Hepatocyte (in vitro differentiated cells): Measurements from ENCODE around the gene PHLDB2.

Experiments used
- EZH2 ChIP-seq: fragments of 200-600 bp; sonication (generic); IDR thresholded peaks from 2 replicates; pipeline ENCODE4 v1.6.1; 2016; ENCODE audit warnings: antibody characterized with exemption, mild to moderate bottlenecking, borderline replicate concordance
- EZH2phosphoT487 ChIP-seq: fragments of 200-600 bp; sonication (generic); IDR thresholded peaks from one replicate; pipeline ENCODE4 v1.6.1; 2018; ENCODE audit warnings: antibody characterized with exemption, mild to moderate bottlenecking, low read depth, moderate library complexity; ENCODE audit not compliant: unreplicated experiment, severe bottlenecking
- TF ChIP-seq, protein P1 (sequence below): fragments of 200-600 bp; sonication (generic); IDR thresholded peaks from 2 replicates; pipeline ENCODE4 v1.5.1; 2016; ENCODE audit warnings: antibody characterized with exemption, mild to moderate bottlenecking; ENCODE audit not compliant: poor library complexity

DNA sequence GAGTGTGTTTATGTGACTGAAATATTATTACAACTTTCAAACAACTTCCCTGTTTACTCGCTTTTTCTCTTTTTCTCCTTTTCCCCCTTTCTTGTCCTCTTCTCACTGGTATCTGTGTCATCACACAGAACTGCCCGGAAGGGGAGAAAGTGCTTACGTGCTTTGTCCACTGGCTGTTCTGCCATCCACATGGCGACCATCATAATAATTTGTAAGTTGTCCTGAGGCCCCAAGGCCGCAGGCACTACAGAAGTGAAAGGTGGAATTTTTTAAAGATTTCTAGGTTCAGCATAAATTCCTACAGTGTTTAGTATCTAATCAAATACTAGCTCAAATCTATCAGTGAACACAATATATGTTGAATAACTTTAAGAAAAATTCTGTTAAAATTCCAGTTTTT, 93.0 kb downstream of the PHLDB2 start:
- TF ChIP-seq, protein P1, sequence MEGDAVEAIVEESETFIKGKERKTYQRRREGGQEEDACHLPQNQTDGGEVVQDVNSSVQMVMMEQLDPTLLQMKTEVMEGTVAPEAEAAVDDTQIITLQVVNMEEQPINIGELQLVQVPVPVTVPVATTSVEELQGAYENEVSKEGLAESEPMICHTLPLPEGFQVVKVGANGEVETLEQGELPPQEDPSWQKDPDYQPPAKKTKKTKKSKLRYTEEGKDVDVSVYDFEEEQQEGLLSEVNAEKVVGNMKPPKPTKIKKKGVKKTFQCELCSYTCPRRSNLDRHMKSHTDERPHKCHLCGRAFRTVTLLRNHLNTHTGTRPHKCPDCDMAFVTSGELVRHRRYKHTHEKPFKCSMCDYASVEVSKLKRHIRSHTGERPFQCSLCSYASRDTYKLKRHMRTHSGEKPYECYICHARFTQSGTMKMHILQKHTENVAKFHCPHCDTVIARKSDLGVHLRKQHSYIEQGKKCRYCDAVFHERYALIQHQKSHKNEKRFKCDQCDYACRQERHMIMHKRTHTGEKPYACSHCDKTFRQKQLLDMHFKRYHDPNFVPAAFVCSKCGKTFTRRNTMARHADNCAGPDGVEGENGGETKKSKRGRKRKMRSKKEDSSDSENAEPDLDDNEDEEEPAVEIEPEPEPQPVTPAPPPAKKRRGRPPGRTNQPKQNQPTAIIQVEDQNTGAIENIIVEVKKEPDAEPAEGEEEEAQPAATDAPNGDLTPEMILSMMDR = no peak
- TF ChIP-seq EZH2 (no peak), EZH2phosphoT487 (no peak)
